Neural progenitor cell (in vitro differentiated cells): ENCODE results near the gene CDK9. TPM values are rescaled to one million over a fixed set of nuclear protein-coding genes. Genes with fewer than 3 reads are reported as not detected.

Experiments used
- DNase-seq: peaks from one replicate; pipeline ENCODE4 v3.0.0-alpha.2; 2016; ENCODE audit warnings: low spot score
- H2AFZ ChIP-seq: fragments of 200-600 bp; sonication (generic); replicated peaks from 2 replicates; pipeline ENCODE4 v1.6.1; 2016; ENCODE audit warnings: antibody characterized with exemption
- H3F3A ChIP-seq: fragments of 200-600 bp; sonication (generic); 2 replicates; pipeline ENCODE4 v1.6.1; 2016; ENCODE audit warnings: antibody characterized with exemption, low read depth
- H3K27ac ChIP-seq: fragments of 200-600 bp; sonication (generic); 2 replicates; pipeline ENCODE4 v1.5.1; 2016; ENCODE audit warnings: mild to moderate bottlenecking
- H3K27me3 ChIP-seq: fragments of 200-600 bp; sonication (generic); 2 replicates; pipeline ENCODE4 v1.6.1; 2016; ENCODE audit warnings: mild to moderate bottlenecking, moderate library complexity
- H3K36me3 ChIP-seq: fragments of 200-600 bp; sonication (generic); 2 replicates; pipeline ENCODE4 v1.5.1; 2016
- H3K4me1 ChIP-seq: fragments of 200-600 bp; sonication (generic); 2 replicates; pipeline ENCODE4 v1.6.1; 2016; ENCODE audit warnings: mixed run types
- H3K4me2 ChIP-seq: fragments of 200-600 bp; sonication (generic); 2 replicates; pipeline ENCODE4 v1.6.1; 2016
- H3K4me3 ChIP-seq: fragments of 200-600 bp; sonication (generic); 2 replicates; pipeline ENCODE4 v1.5.1; 2016
- H3K79me2 ChIP-seq: fragments of 200-600 bp; sonication (generic); 2 replicates; pipeline ENCODE4 v1.6.1; 2016; ENCODE audit warnings: low read depth
- H3K9ac ChIP-seq: fragments of 200-600 bp; sonication (generic); 2 replicates; pipeline ENCODE4 v1.6.1; 2016
- H3K9me3 ChIP-seq: fragments of 200-600 bp; sonication (generic); 2 replicates; pipeline ENCODE4 v1.5.1; 2016; ENCODE audit warnings: low read depth
- H4K20me1 ChIP-seq: fragments of 200-600 bp; sonication (generic); 2 replicates; pipeline ENCODE4 v1.6.1; 2016; ENCODE audit warnings: low read depth
- H3K27ac Mint-ChIP-seq: 3 replicates; pipeline ENCODE4 v1.8.0; 2021; ENCODE audit warnings: mixed read lengths
- H3K27me3 Mint-ChIP-seq: 2 replicates; pipeline ENCODE4 v1.8.0; 2022; ENCODE audit warnings: low read depth, mild to moderate bottlenecking, inconsistent platforms, moderate library complexity, mixed read lengths; ENCODE audit not compliant: insufficient read depth
- H3K36me3 Mint-ChIP-seq: 3 replicates; pipeline ENCODE4 v1.8.0; 2021; ENCODE audit warnings: mixed read lengths
- H3K4me1 Mint-ChIP-seq: 3 replicates; pipeline ENCODE4 v1.8.0; 2021; ENCODE audit warnings: mixed read lengths
- H3K4me3 Mint-ChIP-seq: 3 replicates; pipeline ENCODE4 v1.8.0; 2021; ENCODE audit warnings: mild to moderate bottlenecking, moderate library complexity, mixed read lengths
- H3K9me3 Mint-ChIP-seq: 3 replicates; pipeline ENCODE4 v1.8.0; 2020; ENCODE audit warnings: mixed read lengths
- EZH2 ChIP-seq: fragments of 200-600 bp; sonication (generic); IDR thresholded peaks from 2 replicates; pipeline ENCODE4 v1.6.1; 2017; ENCODE audit warnings: antibody characterized with exemption, mild to moderate bottlenecking, moderate library complexity
- EZH2phosphoT487 ChIP-seq: fragments of 200-600 bp; sonication (generic); IDR thresholded peaks from 2 replicates; pipeline ENCODE4 v1.6.1; 2017; ENCODE audit warnings: antibody characterized with exemption
- total RNA-seq: library from RNA; depleted of rRNA; stranded (reverse); fragments of >200 nt; gene quantifications from 2 replicates; pipeline ENCODE4 v1.2.3, GENCODE V29; 2015; ENCODE audit warnings: low replicate concordance
- TF ChIP-seq, protein P1 (sequence below): fragments of 200-600 bp; sonication (generic); IDR thresholded peaks from 2 replicates; pipeline ENCODE4 v1.5.1; 2017; ENCODE audit warnings: antibody characterized with exemption, mild to moderate bottlenecking

The CDK9 gene
- total RNA-seq, 1 donor from 2014 or later, result 22.5 TPM

DNA sequence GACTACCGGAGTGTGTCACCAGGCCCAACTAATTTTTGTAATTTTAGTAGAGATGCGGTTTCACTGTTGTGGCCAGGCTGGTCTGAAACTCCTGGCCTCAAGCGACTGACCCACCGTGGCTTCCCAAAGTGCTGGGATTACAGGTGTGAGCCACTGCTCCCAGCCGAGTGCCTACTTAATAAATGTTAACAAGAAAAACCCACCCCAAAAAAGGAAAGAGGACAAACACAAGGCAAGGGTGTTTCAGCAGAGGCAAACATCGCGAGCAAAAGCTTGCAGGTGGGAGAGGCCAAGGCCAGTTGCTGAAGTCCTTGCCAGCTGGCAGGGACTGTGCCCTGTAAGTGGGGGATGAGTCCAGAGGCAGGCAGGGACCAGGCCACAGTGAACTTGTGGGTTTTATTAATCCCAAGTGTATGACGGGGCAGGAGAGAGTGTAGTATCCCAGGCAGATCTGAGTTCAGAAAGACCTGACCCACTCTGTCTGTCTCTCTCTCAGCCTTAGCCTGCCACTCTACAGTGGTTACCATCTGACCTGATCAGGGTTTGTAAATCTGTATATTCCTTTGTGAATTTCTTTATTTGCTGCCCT, 10.5 kb downstream of the CDK9 start:
- Mint-ChIP-seq H3K4me1 (peaks cover 4% of the 10 kb centered on the region), H3K4me3 (peak overlapping the region; percentile 60), H3K36me3 (peaks cover 3% of the 10 kb centered on the region), H3K27ac (no peak overlapping the region), H3K9me3 (no peaks in the 10 kb centered on the region), H3K27me3 (peaks cover 2% of the 10 kb centered on the region)
- Histone ChIP-seq H3K4me3 (no peak overlapping the region), H3K27ac (no peak overlapping the region), H4K20me1 (peaks cover 6% of the 10 kb centered on the region), H3K9ac (no peak overlapping the region), H2AFZ (no peak overlapping the region), H3K36me3 (no peaks in the 10 kb centered on the region), H3K4me1 (peaks cover 3% of the 10 kb centered on the region), H3K9me3 (no peaks in the 10 kb centered on the region), H3K27me3 (no peaks in the 10 kb centered on the region), H3K4me2 (no peak overlapping the region), H3F3A (peaks cover 30% of the 10 kb centered on the region), H3K79me2 (no peaks in the 10 kb centered on the region)
- DNase-seq, result no peak
- no peak for TF ChIP-seq EZH2phosphoT487
- TF ChIP-seq EZH2, result no peak
- TF ChIP-seq, protein P1, sequence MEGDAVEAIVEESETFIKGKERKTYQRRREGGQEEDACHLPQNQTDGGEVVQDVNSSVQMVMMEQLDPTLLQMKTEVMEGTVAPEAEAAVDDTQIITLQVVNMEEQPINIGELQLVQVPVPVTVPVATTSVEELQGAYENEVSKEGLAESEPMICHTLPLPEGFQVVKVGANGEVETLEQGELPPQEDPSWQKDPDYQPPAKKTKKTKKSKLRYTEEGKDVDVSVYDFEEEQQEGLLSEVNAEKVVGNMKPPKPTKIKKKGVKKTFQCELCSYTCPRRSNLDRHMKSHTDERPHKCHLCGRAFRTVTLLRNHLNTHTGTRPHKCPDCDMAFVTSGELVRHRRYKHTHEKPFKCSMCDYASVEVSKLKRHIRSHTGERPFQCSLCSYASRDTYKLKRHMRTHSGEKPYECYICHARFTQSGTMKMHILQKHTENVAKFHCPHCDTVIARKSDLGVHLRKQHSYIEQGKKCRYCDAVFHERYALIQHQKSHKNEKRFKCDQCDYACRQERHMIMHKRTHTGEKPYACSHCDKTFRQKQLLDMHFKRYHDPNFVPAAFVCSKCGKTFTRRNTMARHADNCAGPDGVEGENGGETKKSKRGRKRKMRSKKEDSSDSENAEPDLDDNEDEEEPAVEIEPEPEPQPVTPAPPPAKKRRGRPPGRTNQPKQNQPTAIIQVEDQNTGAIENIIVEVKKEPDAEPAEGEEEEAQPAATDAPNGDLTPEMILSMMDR, result no peak

DNA sequence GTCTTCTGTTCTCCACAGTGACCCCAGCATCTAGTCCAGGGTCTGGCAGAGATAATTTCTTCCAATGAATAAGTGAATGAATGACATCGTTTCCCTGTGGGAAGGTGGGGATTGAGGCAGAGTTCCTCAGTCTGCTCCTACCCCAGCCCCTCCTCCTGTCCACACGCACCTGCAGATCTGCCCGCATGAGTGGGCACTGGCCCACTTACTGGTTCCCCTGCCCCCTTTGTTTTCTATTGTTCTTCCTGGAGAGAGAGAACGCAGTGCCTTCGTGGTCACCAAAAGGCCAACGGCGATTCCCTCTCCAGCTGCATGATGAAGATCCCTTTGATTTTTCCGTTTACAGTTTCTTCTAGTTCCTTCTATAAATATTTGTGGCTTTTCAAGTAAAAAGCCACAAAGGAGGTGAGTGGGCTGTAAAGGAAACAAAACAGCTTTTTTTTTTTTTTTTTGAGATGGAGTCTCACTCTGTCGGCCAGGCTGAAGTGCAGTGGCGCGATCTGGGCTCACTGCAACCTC, 11.1 kb downstream of the CDK9 start:
- H3K4me2 ChIP-seq, result no peak overlapping the region
- no peaks in the 10 kb centered on the region for H3K79me2 ChIP-seq
- no peaks in the 10 kb centered on the region for H3K27me3 ChIP-seq
- DNase-seq, result peak; percentile 31
- H2AFZ ChIP-seq, result no peak overlapping the region
- H3K36me3 ChIP-seq, result no peaks in the 10 kb centered on the region
- peaks cover 3% of the 10 kb centered on the region for H3K36me3 Mint-ChIP-seq
- H3K27me3 Mint-ChIP-seq, result peaks cover 2% of the 10 kb centered on the region
- peaks cover 34% of the 10 kb centered on the region for H3F3A ChIP-seq
- peaks cover 6% of the 10 kb centered on the region for H3K4me1 Mint-ChIP-seq
- no peak overlapping the region for H3K9ac ChIP-seq
- H3K4me3 Mint-ChIP-seq, result no peak overlapping the region
- no peaks in the 10 kb centered on the region for H3K9me3 Mint-ChIP-seq
- H3K9me3 ChIP-seq, result no peaks in the 10 kb centered on the region
- TF ChIP-seq EZH2phosphoT487 (no peak), EZH2 (no peak)
- TF ChIP-seq, protein P1, result no peak
- no peak overlapping the region for H3K4me3 ChIP-seq
- H3K4me1 ChIP-seq, result peaks cover 6% of the 10 kb centered on the region
- H3K27ac ChIP-seq, result no peak overlapping the region
- no peak overlapping the region for H3K27ac Mint-ChIP-seq
- H4K20me1 ChIP-seq, result peaks cover 6% of the 10 kb centered on the region

DNA sequence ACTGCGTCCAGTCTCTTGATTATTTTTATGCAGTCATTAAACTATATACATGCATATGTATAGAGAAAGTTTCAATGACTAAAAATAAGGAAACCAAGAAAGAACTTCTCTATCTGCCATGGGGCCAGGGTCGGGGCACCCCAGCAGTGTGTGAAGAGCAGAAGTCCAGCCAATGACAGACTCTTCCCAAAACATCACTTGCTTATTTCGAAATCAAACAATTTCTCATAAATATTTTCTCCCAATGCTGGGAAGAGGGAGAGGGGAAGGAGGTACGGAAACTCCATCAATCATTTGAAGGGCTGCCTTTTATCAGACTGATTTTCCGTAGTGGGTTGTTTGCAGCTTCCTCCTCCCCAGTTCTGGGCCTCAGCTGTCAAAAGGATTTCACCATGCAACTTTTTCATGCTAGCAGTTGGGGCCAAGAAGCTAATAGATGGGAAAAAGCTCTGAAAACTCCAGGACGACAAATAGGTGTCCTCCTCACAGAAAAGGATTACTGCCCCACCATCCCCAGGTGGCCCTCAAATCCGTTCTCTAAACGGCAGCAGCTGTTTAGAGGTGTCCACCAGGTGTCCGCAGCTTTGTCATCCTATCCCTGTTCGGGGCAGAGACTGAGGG, 16.2 kb downstream of the CDK9 start:
- Histone ChIP-seq H3K9ac (no peak overlapping the region), H2AFZ (peak overlapping the region; percentile 97)

More for the DNA sequence above, 16.2 kb downstream of the CDK9 start:
- peaks cover 5% of the 10 kb centered on the region for H3K4me1 ChIP-seq
- Mint-ChIP-seq H3K4me1 (peaks cover 12% of the 10 kb centered on the region), H3K9me3 (no peaks in the 10 kb centered on the region), H3K27ac (no peak overlapping the region), H3K27me3 (peaks cover 2% of the 10 kb centered on the region), H3K4me3 (peak overlapping the region; percentile 95), H3K36me3 (peaks cover 2% of the 10 kb centered on the region)
- peaks cover 26% of the 10 kb centered on the region for H3K79me2 ChIP-seq
- peak overlapping the region; percentile 82 for H3K4me2 ChIP-seq
- TF ChIP-seq, protein P1, result peak; percentile 42
- no peak for TF ChIP-seq EZH2
- H3K36me3 ChIP-seq, result no peaks in the 10 kb centered on the region
- DNase-seq, result no peak
- peak overlapping the region; percentile 97 for H3K4me3 ChIP-seq
- H3K9me3 ChIP-seq, result no peaks in the 10 kb centered on the region
- no peak overlapping the region for H3K27ac ChIP-seq
- peaks cover 16% of the 10 kb centered on the region for H3F3A ChIP-seq
- H3K27me3 ChIP-seq, result no peaks in the 10 kb centered on the region
- H4K20me1 ChIP-seq, result peaks cover 21% of the 10 kb centered on the region
